Cardiac muscle cell (in vitro differentiated cells and primary cell): ENCODE measurements around the gene AGTR1. TPM values are rescaled to one million over a fixed set of nuclear protein-coding genes. Genes with fewer than 3 reads are reported as not detected.

Experiments
- DNase-seq, 2 donors: peaks; one replicate each; pipeline versions ENCODE4 v3.0.0 to v3.0.0-alpha.2; 2010 to 2017; ENCODE audit warnings: low read depth in 1 of 2, low spot score in 1 of 2
- H3K27ac ChIP-seq: fragments of 200-600 bp; sonication (generic); 2 replicates; pipeline ENCODE4 v1.5.1; 2016
- H3K27me3 ChIP-seq: fragments of 200-600 bp; sonication (generic); 2 replicates; pipeline ENCODE4 v1.6.0; 2016; ENCODE audit warnings: control low read depth
- H3K36me3 ChIP-seq: fragments of 200-600 bp; sonication (generic); 2 replicates; pipeline ENCODE4 v1.5.1; 2016; ENCODE audit warnings: control low read depth
- H3K4me1 ChIP-seq: fragments of 200-600 bp; sonication (generic); 2 replicates; pipeline ENCODE4 v1.8.1; 2017; ENCODE audit warnings: low read depth, mild to moderate bottlenecking, mixed run types
- H3K4me3 ChIP-seq: fragments of 200-600 bp; sonication (generic); 2 replicates; pipeline ENCODE4 v1.5.1; 2016; ENCODE audit warnings: mild to moderate bottlenecking
- H3K9me3 ChIP-seq: fragments of 200-600 bp; sonication (generic); 2 replicates; pipeline ENCODE4 v1.5.1; 2017; ENCODE audit warnings: low read depth, mild to moderate bottlenecking, control low read depth
- CTCF ChIP-seq: IDR thresholded peaks from 2 replicates; pipeline ENCODE4 v1.5.1; 2012; ENCODE audit warnings: low read depth, mild to moderate bottlenecking, low read length
- polyA plus RNA-seq: library from polyadenylated mRNA; unstranded; fragments of >200 nt; fragmentation: Nextera tagmentation; extraction: Ambion mirVana; gene quantifications from 2 replicates; pipeline ENCODE4 v1.2.1, GENCODE V29; 2016
- total RNA-seq: library from RNA; depleted of rRNA; stranded (reverse); fragments of >200 nt; gene quantifications from 2 replicates; pipeline ENCODE4 v1.2.3, GENCODE V29; 2016

The AGTR1 gene
- total and polyA plus RNA-seq, 2 experiments from 2014 or later: not detected

- no peak overlapping the region for H3K27ac ChIP-seq
- peaks cover 9% of the 10 kb centered on the region for H3K4me1 ChIP-seq
Measured at GRCh38 chr3:148711981-148712666, 14.4 kb downstream of the AGTR1 start.

GRCh38 chr3:148714521-148714920 is 16.8 kb downstream of the AGTR1 start:
- no peaks in the 10 kb centered on the region for H3K9me3 ChIP-seq
- H3K4me3 ChIP-seq: no peak overlapping the region
- H3K4me1 ChIP-seq: no peaks in the 10 kb centered on the region
- no peak for DNase-seq
- no peaks in the 10 kb centered on the region for H3K36me3 ChIP-seq
- H3K27me3 ChIP-seq: no peaks in the 10 kb centered on the region
- no peak overlapping the region for H3K27ac ChIP-seq
- TF ChIP-seq CTCF: no peak

More at GRCh38 chr3:148711981-148712666, 14.4 kb downstream of the AGTR1 start:
- H3K36me3 ChIP-seq: no peaks in the 10 kb centered on the region
- H3K9me3 ChIP-seq: no peaks in the 10 kb centered on the region
- H3K4me3 ChIP-seq: no peak overlapping the region
- H3K27me3 ChIP-seq: no peaks in the 10 kb centered on the region
- no peak for TF ChIP-seq CTCF
- no peak for DNase-seq

GRCh38 chr3:148716657-148717056 is 19.0 kb downstream of the AGTR1 start:
- DNase-seq: no peak
- Histone ChIP-seq H3K4me1 (no peaks in the 10 kb centered on the region), H3K4me3 (no peak overlapping the region), H3K27me3 (no peaks in the 10 kb centered on the region), H3K9me3 (no peaks in the 10 kb centered on the region), H3K27ac (no peak overlapping the region), H3K36me3 (no peaks in the 10 kb centered on the region)
- TF ChIP-seq CTCF: no peak

- Histone ChIP-seq H3K4me3 (no peak overlapping the region), H3K9me3 (no peaks in the 10 kb centered on the region), H3K27ac (no peak overlapping the region), H3K27me3 (no peaks in the 10 kb centered on the region), H3K4me1 (no peaks in the 10 kb centered on the region), H3K36me3 (no peaks in the 10 kb centered on the region)
- no peak for TF ChIP-seq CTCF
- no peak for DNase-seq
Measured at GRCh38 chr3:148717885-148718561, 20.3 kb downstream of the AGTR1 start.

GRCh38 chr3:148718982-148719862 is 21.5 kb downstream of the AGTR1 start:
- H3K36me3 ChIP-seq: no peaks in the 10 kb centered on the region
- no peaks in the 10 kb centered on the region for H3K9me3 ChIP-seq
- no peak overlapping the region for H3K27ac ChIP-seq
- TF ChIP-seq CTCF: peak; percentile 55
- H3K4me1 ChIP-seq: no peaks in the 10 kb centered on the region
- no peaks in the 10 kb centered on the region for H3K27me3 ChIP-seq
- no peak overlapping the region for H3K4me3 ChIP-seq
- peak; percentile 11 to 46 for DNase-seq
